ENCODE data around the gene ZMYND11. TPM values are rescaled to one million over a fixed set of nuclear protein-coding genes. Genes with fewer than 3 reads are reported as not detected.
"Not testable (repeated sequence)": the region's sequence is repeated elsewhere in the genome, so short reads cannot be mapped to it uniquely, and the experiment has no call there.

Gene ZMYND11
- polyA plus RNA-seq, 1 donor (not counting 4 experiments of a cell fraction or from before 2014, with no cell fraction given) = 36.1 TPM

DNA sequence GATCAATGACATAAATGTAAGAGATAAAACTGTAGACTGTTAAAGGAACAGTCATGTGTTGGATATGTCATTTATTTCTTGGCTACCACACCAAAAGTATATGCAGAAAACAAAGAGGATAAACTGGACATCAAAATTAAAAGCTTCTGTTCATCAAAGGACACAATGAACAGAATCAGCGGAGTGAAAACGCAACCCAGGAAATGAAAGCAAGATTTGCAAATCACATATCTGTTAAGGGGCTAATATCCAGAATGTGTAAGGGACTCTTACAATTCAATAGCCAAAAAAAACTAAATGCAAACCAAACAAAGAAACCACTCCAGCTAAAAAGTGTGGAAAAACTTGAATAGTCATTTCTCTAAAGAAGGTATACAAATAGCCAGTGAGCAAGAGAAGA is 164.3 kb downstream of the ZMYND11 start:
- no peak overlapping the region for H3K4me2 ChIP-seq (ENCODE audit: control insufficient read depth, extremely low read depth, insufficient read depth, low read depth, low read length)
- H2AFZ ChIP-seq (ENCODE audit: control insufficient read depth, low read length) = no peak overlapping the region
- H3K79me2 ChIP-seq (ENCODE audit: control insufficient read depth, insufficient read depth, low read length) = no peaks in the 10 kb centered on the region
- H3K4me1 ChIP-seq (ENCODE audit: control insufficient read depth, extremely low read depth, insufficient read depth, low read length) = peaks cover 4% of the 10 kb centered on the region
- no peaks in the 10 kb centered on the region for H4K20me1 ChIP-seq (ENCODE audit: control insufficient read depth, extremely low read depth, insufficient read depth, low read length)
- no peaks in the 10 kb centered on the region for H3K27me3 ChIP-seq (ENCODE audit: control insufficient read depth, extremely low read depth, insufficient read depth, low read length)
- no peak overlapping the region for H3K4me3 ChIP-seq (ENCODE audit: control insufficient read depth in 2 of 3, extremely low read depth in 1 of 3, insufficient read depth in 2 of 3, low read depth in 1 of 3, low read length in 3 of 3)
- FAIRE-seq = no peak
- no peak for DNase-seq (ENCODE audit: low read depth, low spot score)
- no peak overlapping the region for H3K27ac ChIP-seq (ENCODE audit: control insufficient read depth, insufficient read depth, low read length)
- no peaks in the 10 kb centered on the region for H3K36me3 ChIP-seq (ENCODE audit: control insufficient read depth in 2 of 2, extremely low read depth in 1 of 2, insufficient read depth in 2 of 2, low read length in 2 of 2)
- TF ChIP-seq, protein P1, sequence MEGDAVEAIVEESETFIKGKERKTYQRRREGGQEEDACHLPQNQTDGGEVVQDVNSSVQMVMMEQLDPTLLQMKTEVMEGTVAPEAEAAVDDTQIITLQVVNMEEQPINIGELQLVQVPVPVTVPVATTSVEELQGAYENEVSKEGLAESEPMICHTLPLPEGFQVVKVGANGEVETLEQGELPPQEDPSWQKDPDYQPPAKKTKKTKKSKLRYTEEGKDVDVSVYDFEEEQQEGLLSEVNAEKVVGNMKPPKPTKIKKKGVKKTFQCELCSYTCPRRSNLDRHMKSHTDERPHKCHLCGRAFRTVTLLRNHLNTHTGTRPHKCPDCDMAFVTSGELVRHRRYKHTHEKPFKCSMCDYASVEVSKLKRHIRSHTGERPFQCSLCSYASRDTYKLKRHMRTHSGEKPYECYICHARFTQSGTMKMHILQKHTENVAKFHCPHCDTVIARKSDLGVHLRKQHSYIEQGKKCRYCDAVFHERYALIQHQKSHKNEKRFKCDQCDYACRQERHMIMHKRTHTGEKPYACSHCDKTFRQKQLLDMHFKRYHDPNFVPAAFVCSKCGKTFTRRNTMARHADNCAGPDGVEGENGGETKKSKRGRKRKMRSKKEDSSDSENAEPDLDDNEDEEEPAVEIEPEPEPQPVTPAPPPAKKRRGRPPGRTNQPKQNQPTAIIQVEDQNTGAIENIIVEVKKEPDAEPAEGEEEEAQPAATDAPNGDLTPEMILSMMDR (optimal IDR thresholded peaks at IDR 0.05 in 1 of 3, IDR thresholded peaks at IDR 0.05 in 1 of 3, conservative IDR thresholded peaks at IDR 0.05 in 1 of 3; ENCODE audit: extremely low read depth in 1 of 3, insufficient read depth in 2 of 3, low read length in 3 of 3) = no peak
- no peak for TF ChIP-seq EZH2 (IDR thresholded peaks at IDR 0.05; ENCODE audit: low read length)
- dilution Hi-C loops (cut with MboI; ENCODE audit: extremely low pct_ligation_motif_present, low sequenced_read_pairs) = no loop called here
- H3K9me1 ChIP-seq (ENCODE audit: control insufficient read depth, extremely low read depth, insufficient read depth, low read length) = no peaks in the 10 kb centered on the region
- H3K9ac ChIP-seq (ENCODE audit: control insufficient read depth, extremely low read depth, insufficient read depth, low read length) = no peak overlapping the region
- no peaks in the 10 kb centered on the region for H3K9me3 ChIP-seq (ENCODE audit: control insufficient read depth, low read depth, low read length)

DNA sequence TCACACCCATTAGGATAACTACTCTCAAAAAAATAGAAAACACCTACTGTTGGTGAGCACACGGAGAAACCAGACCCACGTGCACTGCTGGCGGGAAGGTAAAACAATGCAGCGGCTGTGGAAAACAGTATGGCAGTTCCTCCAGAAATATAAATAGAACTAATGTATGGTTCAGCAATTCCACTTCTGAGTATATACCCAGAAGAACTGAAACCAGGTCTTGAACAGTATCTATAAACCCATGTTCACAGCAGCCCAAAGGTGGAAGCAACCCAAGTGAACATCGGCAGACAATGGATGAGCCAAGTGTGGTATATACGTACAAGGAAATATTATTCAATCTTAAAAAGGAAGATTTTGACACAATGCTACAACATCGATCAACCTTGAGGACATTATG is 164.7 kb downstream of the ZMYND11 start:
- H3K79me2 ChIP-seq (ENCODE audit: control insufficient read depth, insufficient read depth, low read length) = no peaks in the 10 kb centered on the region
- DNase-seq (ENCODE audit: low read depth, low spot score) = no peak
- no peak overlapping the region for H3K4me3 ChIP-seq (ENCODE audit: control insufficient read depth in 2 of 3, extremely low read depth in 1 of 3, insufficient read depth in 2 of 3, low read depth in 1 of 3, low read length in 3 of 3)
- H3K9me3 ChIP-seq (ENCODE audit: control insufficient read depth, low read depth, low read length) = no peaks in the 10 kb centered on the region
- H3K9ac ChIP-seq (ENCODE audit: control insufficient read depth, extremely low read depth, insufficient read depth, low read length) = no peak overlapping the region
- dilution Hi-C loops (cut with MboI; ENCODE audit: extremely low pct_ligation_motif_present, low sequenced_read_pairs) = no loop called here
- no peak for FAIRE-seq
- H3K4me2 ChIP-seq (ENCODE audit: control insufficient read depth, extremely low read depth, insufficient read depth, low read depth, low read length) = no peak overlapping the region
- no peaks in the 10 kb centered on the region for H3K9me1 ChIP-seq (ENCODE audit: control insufficient read depth, extremely low read depth, insufficient read depth, low read length)
- TF ChIP-seq, protein P1 (optimal IDR thresholded peaks at IDR 0.05 in 1 of 3, IDR thresholded peaks at IDR 0.05 in 1 of 3, conservative IDR thresholded peaks at IDR 0.05 in 1 of 3; ENCODE audit: extremely low read depth in 1 of 3, insufficient read depth in 2 of 3, low read length in 3 of 3) = no peak
- TF ChIP-seq EZH2 (IDR thresholded peaks at IDR 0.05; ENCODE audit: low read length) = no peak
- H3K27me3 ChIP-seq (ENCODE audit: control insufficient read depth, extremely low read depth, insufficient read depth, low read length) = no peaks in the 10 kb centered on the region
- no peak overlapping the region for H2AFZ ChIP-seq (ENCODE audit: control insufficient read depth, low read length)
- no peaks in the 10 kb centered on the region for H3K36me3 ChIP-seq (ENCODE audit: control insufficient read depth in 2 of 2, extremely low read depth in 1 of 2, insufficient read depth in 2 of 2, low read length in 2 of 2)
- H4K20me1 ChIP-seq (ENCODE audit: control insufficient read depth, extremely low read depth, insufficient read depth, low read length) = no peaks in the 10 kb centered on the region
- H3K4me1 ChIP-seq (ENCODE audit: control insufficient read depth, extremely low read depth, insufficient read depth, low read length) = peaks cover 4% of the 10 kb centered on the region
- no peak overlapping the region for H3K27ac ChIP-seq (ENCODE audit: control insufficient read depth, insufficient read depth, low read length)

DNA sequence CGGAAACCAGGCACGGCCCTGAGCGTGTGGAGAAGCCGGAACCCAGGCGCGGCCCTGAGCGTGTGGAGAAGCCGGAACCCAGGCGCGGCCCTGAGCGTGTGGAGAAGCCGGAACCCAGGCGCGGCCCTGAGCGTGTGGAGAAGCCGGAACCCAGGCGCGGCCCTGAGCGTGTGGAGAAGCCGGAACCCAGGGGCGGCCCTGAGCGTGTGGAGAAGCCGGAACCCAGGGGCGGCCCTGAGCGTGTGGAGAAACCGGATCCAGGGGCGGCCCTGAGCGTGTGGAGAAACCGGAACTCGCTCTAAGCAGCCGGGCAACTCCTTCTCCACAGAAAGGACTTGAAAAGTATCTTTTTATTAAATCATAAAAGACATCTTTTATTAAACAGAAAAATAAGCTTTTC is 165.3 kb downstream of the ZMYND11 start:
- H3K79me2 ChIP-seq (ENCODE audit: control insufficient read depth, insufficient read depth, low read length); H3K4me1 ChIP-seq (ENCODE audit: control insufficient read depth, extremely low read depth, insufficient read depth, low read length); FAIRE-seq; H3K4me2 ChIP-seq (ENCODE audit: control insufficient read depth, extremely low read depth, insufficient read depth, low read depth, low read length); H3K4me3 ChIP-seq (ENCODE audit: control insufficient read depth in 2 of 3, extremely low read depth in 1 of 3, insufficient read depth in 2 of 3, low read depth in 1 of 3, low read length in 3 of 3); DNase-seq (ENCODE audit: low read depth, low spot score); H3K27ac ChIP-seq (ENCODE audit: control insufficient read depth, insufficient read depth, low read length); H3K36me3 ChIP-seq (ENCODE audit: control insufficient read depth in 2 of 2, extremely low read depth in 1 of 2, insufficient read depth in 2 of 2, low read length in 2 of 2); H3K9me3 ChIP-seq (ENCODE audit: control insufficient read depth, low read depth, low read length); H3K9me1 ChIP-seq (ENCODE audit: control insufficient read depth, extremely low read depth, insufficient read depth, low read length); H2AFZ ChIP-seq (ENCODE audit: control insufficient read depth, low read length); dilution Hi-C loops (cut with MboI; ENCODE audit: extremely low pct_ligation_motif_present, low sequenced_read_pairs); H4K20me1 ChIP-seq (ENCODE audit: control insufficient read depth, extremely low read depth, insufficient read depth, low read length); H3K27me3 ChIP-seq (ENCODE audit: control insufficient read depth, extremely low read depth, insufficient read depth, low read length); H3K9ac ChIP-seq (ENCODE audit: control insufficient read depth, extremely low read depth, insufficient read depth, low read length): not testable (repeated sequence)

Data from keratinocyte (primary cell).